Naive thymus-derived CD4-positive, alpha-beta T cell (primary cell): ENCODE measurements around the gene TSPAN4. TPM values are rescaled to one million over a fixed set of nuclear protein-coding genes. Genes with fewer than 3 reads are reported as not detected.

Source experiments
- ATAC-seq: fragments of 150-1000 bp; cut with Tn5 transposase; 2 replicates; pipeline ENCODE4 v1.10.0; 2021; ENCODE audit warnings: mild to moderate bottlenecking, moderate library complexity
- CTCF ChIA-PET: fragments of 350-600 bp; sonication (Branson Sonifier 250); formaldehyde crosslinking; loops from one replicate; lab custom pipeline; 2021; ENCODE audit warnings: antibody characterized with exemption; lab: Charles Lee
- POLR2A ChIA-PET: fragments of 350-600 bp; sonication (Branson Sonifier 250); formaldehyde crosslinking; loops from one replicate; lab custom pipeline; 2021; ENCODE audit warnings: antibody characterized with exemption, inconsistent platforms; lab: Charles Lee
- DNase-seq, 9 donors: peaks; one replicate each; pipeline versions ENCODE4 v3.0.0 to v3.0.0-alpha.2; 2020 to 2022; ENCODE audit warnings: mixed read lengths in 1 of 9
- H3K27ac ChIP-seq: one replicate; pipeline ENCODE4 v1.7.0; 2013; ENCODE audit warnings: mild to moderate bottlenecking, low read depth, low read length, moderate library complexity
- H3K27me3 ChIP-seq, 2 donors: one replicate each; pipeline ENCODE4 v1.7.0; 2013; ENCODE audit warnings: low read length in 2 of 2, mild to moderate bottlenecking in 2 of 2, moderate library complexity in 2 of 2; ENCODE audit not compliant: control insufficient read depth in 2 of 2, insufficient read depth in 2 of 2
- H3K36me3 ChIP-seq, 3 experiments: 1 replicate in 2 of 3; 2 replicates in 1 of 3; pipeline ENCODE4 v1.7.0; 2013; ENCODE audit warnings: low read length in 3 of 3, mild to moderate bottlenecking in 3 of 3, moderate library complexity in 1 of 3; ENCODE audit not compliant: insufficient read depth in 3 of 3, control insufficient read depth in 2 of 3
- H3K4me1 ChIP-seq, 2 donors: one replicate each; pipeline ENCODE4 v1.7.0; 2013; ENCODE audit warnings: low read length in 2 of 2, mild to moderate bottlenecking in 2 of 2, moderate library complexity in 1 of 2; ENCODE audit not compliant: control insufficient read depth in 2 of 2, insufficient read depth in 2 of 2
- H3K4me3 ChIP-seq: 2 replicates; pipeline ENCODE4 v1.7.0; 2013; ENCODE audit warnings: mild to moderate bottlenecking, low read length
- H3K9me3 ChIP-seq, 3 experiments: 1 replicate in 2 of 3; 2 replicates in 1 of 3; pipeline ENCODE4 v1.7.0; 2013; ENCODE audit warnings: low read length in 3 of 3; ENCODE audit not compliant: control insufficient read depth in 2 of 3
- H3K27ac Mint-ChIP-seq, 9 donors: one replicate each; pipeline ENCODE4 v1.8.0; 2020 to 2022; ENCODE audit warnings: mixed read lengths in 9 of 9, mild to moderate bottlenecking in 8 of 9, moderate library complexity in 5 of 9, inconsistent platforms in 2 of 9
- H3K27me3 Mint-ChIP-seq, 5 donors: one replicate each; pipeline ENCODE4 v1.8.0; 2021 to 2022; ENCODE audit warnings: mixed read lengths in 5 of 5, mild to moderate bottlenecking in 1 of 5
- H3K36me3 Mint-ChIP-seq, 5 donors: one replicate each; pipeline ENCODE4 v1.8.0; 2020 to 2022; ENCODE audit warnings: mixed read lengths in 5 of 5, mild to moderate bottlenecking in 3 of 5, inconsistent platforms in 1 of 5
- H3K4me1 Mint-ChIP-seq, 7 donors: one replicate each; pipeline ENCODE4 v1.8.0; 2020 to 2022; ENCODE audit warnings: mixed read lengths in 7 of 7, mild to moderate bottlenecking in 3 of 7, inconsistent platforms in 1 of 7
- H3K4me3 Mint-ChIP-seq, 10 donors: one replicate each; pipeline ENCODE4 v1.8.0; 2020 to 2022; ENCODE audit warnings: mild to moderate bottlenecking in 10 of 10, mixed read lengths in 10 of 10, moderate library complexity in 6 of 10, inconsistent platforms in 2 of 10
- H3K9me3 Mint-ChIP-seq, 11 donors: one replicate each; pipeline ENCODE4 v1.8.0; 2020 to 2022; ENCODE audit warnings: mixed read lengths in 11 of 11, mild to moderate bottlenecking in 4 of 11, inconsistent platforms in 1 of 11, moderate library complexity in 1 of 11
- intact Hi-C, 2 donors: fragments of 100-400 bp; cut with micrococcal nuclease; formaldehyde crosslinking; loops; one replicate each; pipeline ENCODE4 v1.15.1; 2023
- polyA plus RNA-seq, 2 donors: library from polyadenylated mRNA; unstranded; fragments of 300-500 nt; fragmentation: Illumina TruSeq; gene quantifications; one replicate each; pipeline ENCODE4 v1.2.3, GENCODE V29; 2021
- total RNA-seq, 6 experiments: library from RNA in 5 of 6; stranded (reverse) in 5 of 6; gene quantifications; 1 replicate in 5 of 6; 2 replicates in 1 of 6; pipeline ENCODE4 v1.2.3 and lab custom pipeline; 2021 to 2026

The TSPAN4 gene
- total and polyA plus RNA-seq, 7 experiments from 2014 or later, result 4.1 to 12.6 (median 5.7) TPM

- Mint-ChIP-seq H3K27me3 (no peaks in the 10 kb centered on the region), H3K4me3 (no peak overlapping the region), H3K36me3 (no peaks in the 10 kb centered on the region), H3K4me1 (peaks cover 0 to 4% (median 0%) of the 10 kb centered on the region in 7 donors), H3K27ac (no peak overlapping the region), H3K9me3 (no peaks in the 10 kb centered on the region)
- no peak for DNase-seq
- ChIA-PET POLR2A (no interaction called here), CTCF (no interaction called here)
- H3K36me3 ChIP-seq, result peaks cover 0 to 15% (median 0%) of the 10 kb centered on the region in 3 experiments
- H3K9me3 ChIP-seq, result no peaks in the 10 kb centered on the region
- no peak overlapping the region for H3K4me3 ChIP-seq
- no peak overlapping the region for H3K27ac ChIP-seq
- intact Hi-C loops, result no loop called here
- no peaks in the 10 kb centered on the region for H3K4me1 ChIP-seq
- no peak for ATAC-seq
- no peaks in the 10 kb centered on the region for H3K27me3 ChIP-seq
Observed at GRCh38 chr11:893008-893654, 50.5 kb downstream of the TSPAN4 start.

- no peaks in the 10 kb centered on the region for H3K9me3 Mint-ChIP-seq
- POLR2A ChIA-PET, result no interaction called here
- DNase-seq, result no peak
- Histone ChIP-seq H3K4me3 (no peak overlapping the region), H3K27ac (no peak overlapping the region), H3K27me3 (no peaks in the 10 kb centered on the region), H3K4me1 (no peaks in the 10 kb centered on the region), H3K9me3 (no peaks in the 10 kb centered on the region), H3K36me3 (peaks cover 0 to 22% (median 0%) of the 10 kb centered on the region in 3 experiments)
- no peaks in the 10 kb centered on the region for H3K36me3 Mint-ChIP-seq
- no peak overlapping the region for H3K4me3 Mint-ChIP-seq
- H3K27me3 Mint-ChIP-seq, result no peaks in the 10 kb centered on the region
- peaks cover 0 to 4% (median 0%) of the 10 kb centered on the region in 7 donors for H3K4me1 Mint-ChIP-seq
- CTCF ChIA-PET, result no interaction called here
- intact Hi-C loops, result no loop called here
- no peak for ATAC-seq
- H3K27ac Mint-ChIP-seq, result no peak overlapping the region
Observed at GRCh38 chr11:894575-895201, 52.0 kb downstream of the TSPAN4 start.

GRCh38 chr11:895331-896110 is 52.9 kb downstream of the TSPAN4 start:
- intact Hi-C loops, result no loop called here
- H3K36me3 ChIP-seq, result peaks cover 0 to 30% (median 2%) of the 10 kb centered on the region in 3 experiments
- no peaks in the 10 kb centered on the region for H3K27me3 ChIP-seq
- Mint-ChIP-seq H3K36me3 (peaks cover 0 to 3% (median 0%) of the 10 kb centered on the region in 5 donors), H3K9me3 (no peaks in the 10 kb centered on the region), H3K27me3 (no peaks in the 10 kb centered on the region), H3K4me3 (no peak overlapping the region), H3K27ac (no peak overlapping the region), H3K4me1 (peaks cover 0 to 4% (median 0%) of the 10 kb centered on the region in 7 donors)
- DNase-seq (no peak), ATAC-seq (no peak)
- H3K27ac ChIP-seq, result no peak overlapping the region
- POLR2A ChIA-PET, result no interaction called here
- H3K4me1 ChIP-seq, result no peaks in the 10 kb centered on the region
- CTCF ChIA-PET, result interaction anchor here (0.6 kb wide), 1 partner anchor 34 kb away, joined by 3 read pairs; no protein-coding TSS in a partner anchor
- H3K9me3 ChIP-seq, result no peaks in the 10 kb centered on the region
- H3K4me3 ChIP-seq, result no peak overlapping the region

GRCh38 chr11:897253-898142 is 54.8 kb downstream of the TSPAN4 start:
- no peak for DNase-seq
- peaks cover 0 to 7% (median 0%) of the 10 kb centered on the region in 7 donors for H3K4me1 Mint-ChIP-seq
- no peak overlapping the region for H3K4me3 Mint-ChIP-seq

GRCh38 chr11:898143-898511 is 55.5 kb downstream of the TSPAN4 start:
- CTCF ChIA-PET, result no interaction called here
- Histone ChIP-seq H3K27ac (no peak overlapping the region), H3K4me3 (no peak overlapping the region), H3K36me3 (peaks cover 0 to 56% (median 17%) of the 10 kb centered on the region in 3 experiments), H3K4me1 (no peaks in the 10 kb centered on the region), H3K27me3 (no peaks in the 10 kb centered on the region), H3K9me3 (no peaks in the 10 kb centered on the region)
- DNase-seq (no peak), ATAC-seq (no peak)
- Mint-ChIP-seq H3K27ac (no peak overlapping the region), H3K36me3 (peaks cover 4 to 23% (median 5%) of the 10 kb centered on the region in 5 donors), H3K27me3 (no peaks in the 10 kb centered on the region), H3K4me1 (peaks cover 0 to 7% (median 0%) of the 10 kb centered on the region in 7 donors), H3K9me3 (no peaks in the 10 kb centered on the region), H3K4me3 (no peak overlapping the region)
- POLR2A ChIA-PET, result no interaction called here
- intact Hi-C loops, result no loop called here

More at GRCh38 chr11:897253-898142, 54.8 kb downstream of the TSPAN4 start:
- Mint-ChIP-seq H3K27ac (peak overlapping the region in 1 of 9 donors; percentile 36), H3K36me3 (peaks cover 4 to 17% (median 5%) of the 10 kb centered on the region in 5 donors), H3K9me3 (no peaks in the 10 kb centered on the region), H3K27me3 (no peaks in the 10 kb centered on the region)
- Histone ChIP-seq H3K36me3 (peaks cover 0 to 50% (median 17%) of the 10 kb centered on the region in 3 experiments), H3K4me3 (no peak overlapping the region), H3K9me3 (no peaks in the 10 kb centered on the region), H3K27me3 (no peaks in the 10 kb centered on the region), H3K27ac (no peak overlapping the region), H3K4me1 (no peaks in the 10 kb centered on the region)
- ATAC-seq, result no peak
- ChIA-PET POLR2A (no interaction called here), CTCF (no interaction called here)
- intact Hi-C loops, result no loop called here

- no peak overlapping the region for H3K27ac ChIP-seq
- Mint-ChIP-seq H3K4me1 (peaks cover 0 to 7% (median 0%) of the 10 kb centered on the region in 7 donors), H3K9me3 (no peaks in the 10 kb centered on the region), H3K27ac (no peak overlapping the region), H3K4me3 (no peak overlapping the region), H3K36me3 (peaks cover 4 to 26% (median 5%) of the 10 kb centered on the region in 5 donors), H3K27me3 (no peaks in the 10 kb centered on the region)
- no peak overlapping the region for H3K4me3 ChIP-seq
- CTCF ChIA-PET, result no interaction called here
- peaks cover 0 to 59% (median 17%) of the 10 kb centered on the region in 3 experiments for H3K36me3 ChIP-seq
- H3K9me3 ChIP-seq, result no peaks in the 10 kb centered on the region
- ATAC-seq (no peak), DNase-seq (no peak)
- intact Hi-C loops, result no loop called here
- no peaks in the 10 kb centered on the region for H3K4me1 ChIP-seq
- no peaks in the 10 kb centered on the region for H3K27me3 ChIP-seq
- POLR2A ChIA-PET, result no interaction called here
Observed at GRCh38 chr11:898540-899190, 56.0 kb downstream of the TSPAN4 start.
